Measurements from ENCODE around the gene GTF2H4.

DNA sequence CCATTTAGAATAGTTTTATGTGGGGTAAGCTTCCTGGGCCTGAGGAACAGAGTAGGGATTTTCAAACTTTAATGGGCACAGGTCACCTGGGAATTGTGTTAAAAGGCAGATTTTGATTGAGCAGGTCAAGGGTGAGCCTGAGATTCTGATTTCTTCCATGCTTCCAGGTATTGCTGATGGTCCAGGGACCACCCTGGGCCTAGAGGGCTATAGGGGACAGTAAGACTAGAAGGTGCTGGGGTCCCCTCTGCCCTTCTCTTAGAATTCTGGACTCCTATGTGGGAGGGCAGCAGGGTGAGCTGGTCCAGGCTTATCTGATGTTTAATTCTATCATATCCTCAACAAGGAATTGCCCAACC, 21.1 kb upstream of the GTF2H4 start:
- TF ChIP-seq NFXL1 (IDR thresholded peaks at IDR 0.05; ENCODE audit: borderline replicate concordance) (no peak), RCOR1 (conservative IDR thresholded peaks at IDR 0.05; ENCODE audit: low read depth, low read length) (no peak), SMC3 (IDR thresholded peaks at IDR 0.05; ENCODE audit: borderline replicate concordance, low read length) (no peak), BCL11A (IDR thresholded peaks at IDR 0.05; ENCODE audit: low read depth, low read length) (no peak), POLR2A (IDR thresholded peaks at IDR 0.05; ENCODE audit: low read depth, low read length) (no peak), POLR2AphosphoS5 (IDR thresholded peaks at IDR 0.05; ENCODE audit: low read length) (no peak)
- TF ChIP-seq, protein P1, sequence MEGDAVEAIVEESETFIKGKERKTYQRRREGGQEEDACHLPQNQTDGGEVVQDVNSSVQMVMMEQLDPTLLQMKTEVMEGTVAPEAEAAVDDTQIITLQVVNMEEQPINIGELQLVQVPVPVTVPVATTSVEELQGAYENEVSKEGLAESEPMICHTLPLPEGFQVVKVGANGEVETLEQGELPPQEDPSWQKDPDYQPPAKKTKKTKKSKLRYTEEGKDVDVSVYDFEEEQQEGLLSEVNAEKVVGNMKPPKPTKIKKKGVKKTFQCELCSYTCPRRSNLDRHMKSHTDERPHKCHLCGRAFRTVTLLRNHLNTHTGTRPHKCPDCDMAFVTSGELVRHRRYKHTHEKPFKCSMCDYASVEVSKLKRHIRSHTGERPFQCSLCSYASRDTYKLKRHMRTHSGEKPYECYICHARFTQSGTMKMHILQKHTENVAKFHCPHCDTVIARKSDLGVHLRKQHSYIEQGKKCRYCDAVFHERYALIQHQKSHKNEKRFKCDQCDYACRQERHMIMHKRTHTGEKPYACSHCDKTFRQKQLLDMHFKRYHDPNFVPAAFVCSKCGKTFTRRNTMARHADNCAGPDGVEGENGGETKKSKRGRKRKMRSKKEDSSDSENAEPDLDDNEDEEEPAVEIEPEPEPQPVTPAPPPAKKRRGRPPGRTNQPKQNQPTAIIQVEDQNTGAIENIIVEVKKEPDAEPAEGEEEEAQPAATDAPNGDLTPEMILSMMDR (IDR thresholded peaks at IDR 0.05 in 2 of 3, conservative IDR thresholded peaks at IDR 0.05 in 1 of 3; ENCODE audit: control insufficient read depth in 2 of 3, extremely low read depth in 1 of 3, insufficient read depth in 1 of 3, low read depth in 3 of 3, low read length in 3 of 3) = no peak
- TF ChIP-seq, protein P2, sequence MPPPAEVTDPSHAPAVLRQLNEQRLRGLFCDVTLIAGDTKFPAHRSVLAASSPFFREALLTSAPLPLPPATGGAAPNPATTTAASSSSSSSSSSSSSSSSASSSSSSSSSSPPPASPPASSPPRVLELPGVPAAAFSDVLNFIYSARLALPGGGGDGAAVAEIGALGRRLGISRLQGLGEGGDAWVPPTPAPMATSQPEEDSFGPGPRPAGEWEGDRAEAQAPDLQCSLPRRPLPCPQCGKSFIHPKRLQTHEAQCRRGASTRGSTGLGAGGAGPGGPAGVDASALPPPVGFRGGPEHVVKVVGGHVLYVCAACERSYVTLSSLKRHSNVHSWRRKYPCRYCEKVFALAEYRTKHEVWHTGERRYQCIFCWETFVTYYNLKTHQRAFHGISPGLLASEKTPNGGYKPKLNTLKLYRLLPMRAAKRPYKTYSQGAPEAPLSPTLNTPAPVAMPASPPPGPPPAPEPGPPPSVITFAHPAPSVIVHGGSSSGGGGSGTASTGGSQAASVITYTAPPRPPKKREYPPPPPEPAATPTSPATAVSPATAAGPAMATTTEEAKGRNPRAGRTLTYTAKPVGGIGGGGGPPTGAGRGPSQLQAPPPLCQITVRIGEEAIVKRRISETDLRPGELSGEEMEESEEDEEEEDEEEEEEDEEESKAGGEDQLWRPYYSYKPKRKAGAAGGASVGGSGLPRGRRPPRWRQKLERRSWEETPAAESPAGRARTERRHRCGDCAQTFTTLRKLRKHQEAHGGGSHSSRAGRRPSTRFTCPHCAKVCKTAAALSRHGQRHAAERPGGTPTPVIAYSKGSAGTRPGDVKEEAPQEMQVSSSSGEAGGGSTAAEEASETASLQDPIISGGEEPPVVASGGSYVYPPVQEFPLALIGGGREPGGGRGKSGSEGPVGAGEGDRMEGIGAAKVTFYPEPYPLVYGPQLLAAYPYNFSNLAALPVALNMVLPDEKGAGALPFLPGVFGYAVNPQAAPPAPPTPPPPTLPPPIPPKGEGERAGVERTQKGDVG (CRISPR knock-in tag; IDR thresholded peaks at IDR 0.05) = no peak
